Liver (tissue), 9 donors: ENCODE measurements around the gene CNTN1. TPM values are rescaled to one million over a fixed set of nuclear protein-coding genes. Genes with fewer than 3 reads are reported as not detected.

Source experiments
- DNase-seq: peaks from one replicate; pipeline ENCODE4 v3.0.0-alpha.2; 2017; ENCODE audit warnings: low spot score
- H3K27ac ChIP-seq, 2 donors: one replicate each; pipeline ENCODE4 v1.7.0; 2013; ENCODE audit warnings: inconsistent platforms in 2 of 2, low read length in 2 of 2, control low read depth in 1 of 2, low read depth in 1 of 2, mild to moderate bottlenecking in 1 of 2
- H3K27me3 ChIP-seq, 4 donors: one replicate each; pipeline versions ENCODE4 v1.6.1 to v1.7.0; 2013; ENCODE audit warnings: low read length in 3 of 4, inconsistent platforms in 1 of 4, mild to moderate bottlenecking in 1 of 4, moderate library complexity in 1 of 4; ENCODE audit not compliant: control insufficient read depth in 4 of 4, insufficient read depth in 4 of 4
- H3K36me3 ChIP-seq, 4 donors: one replicate each; pipeline versions ENCODE4 v1.6.1 to v1.7.0; 2013; ENCODE audit warnings: low read length in 3 of 4, mild to moderate bottlenecking in 3 of 4, low read depth in 1 of 4, moderate library complexity in 1 of 4; ENCODE audit not compliant: control insufficient read depth in 4 of 4, insufficient read depth in 3 of 4
- H3K4me1 ChIP-seq, 4 donors: one replicate each; pipeline versions ENCODE4 v1.6.1 to v1.7.0; 2013; ENCODE audit warnings: low read length in 3 of 4, mild to moderate bottlenecking in 3 of 4, moderate library complexity in 1 of 4; ENCODE audit not compliant: control insufficient read depth in 4 of 4, insufficient read depth in 4 of 4
- H3K4me3 ChIP-seq, 3 donors: one replicate each; pipeline versions ENCODE4 v1.6.1 to v1.7.0; 2013; ENCODE audit warnings: low read length in 3 of 3, control low read depth in 1 of 3, low read depth in 1 of 3, mild to moderate bottlenecking in 1 of 3
- H3K9ac ChIP-seq, 2 donors: one replicate each; pipeline ENCODE4 v1.7.0; 2013; ENCODE audit warnings: low read length in 2 of 2, mild to moderate bottlenecking in 2 of 2, moderate library complexity in 2 of 2, control low read depth in 1 of 2, low read depth in 1 of 2
- H3K9me3 ChIP-seq, 4 donors: one replicate each; pipeline versions ENCODE4 v1.6.1 to v1.7.0; 2013; ENCODE audit warnings: low read length in 3 of 4; ENCODE audit not compliant: control insufficient read depth in 4 of 4
- ATF3 ChIP-seq: IDR thresholded peaks from 2 replicates; pipeline ENCODE4 v1.6.1; 2016; ENCODE audit warnings: antibody characterized with exemption
- CTCF ChIP-seq: fragments of 150-350 bp; IDR thresholded peaks from 2 replicates; pipeline ENCODE4 v1.5.1; 2017; ENCODE audit warnings: improper control_type of control experiment, low read depth, low read length; ENCODE audit not compliant: missing input control
- EGR1 ChIP-seq, 2 donors: IDR thresholded peaks; 2 replicates each; pipeline ENCODE4 v1.6.1; 2016 to 2018; ENCODE audit warnings: antibody characterized with exemption in 2 of 2, low read depth in 2 of 2
- FOXA1 ChIP-seq: IDR thresholded peaks from 2 replicates; pipeline ENCODE4 v1.6.1; 2016; ENCODE audit warnings: antibody characterized with exemption
- FOXA2 ChIP-seq: IDR thresholded peaks from 2 replicates; pipeline ENCODE4 v1.6.1; 2016; ENCODE audit warnings: antibody characterized with exemption
- GABPA ChIP-seq, 2 donors: IDR thresholded peaks in 1 of 2; conservative IDR thresholded peaks in 1 of 2; 2 replicates each; pipeline ENCODE4 v1.6.1; 2016; ENCODE audit warnings: antibody characterized with exemption in 2 of 2, mild to moderate bottlenecking in 1 of 2, moderate library complexity in 1 of 2
- HNF4A ChIP-seq, 2 donors: conservative IDR thresholded peaks; 2 replicates each; pipeline ENCODE4 v1.6.1; 2016; ENCODE audit warnings: antibody characterized with exemption in 2 of 2, mild to moderate bottlenecking in 2 of 2
- HNF4G ChIP-seq: IDR thresholded peaks from 2 replicates; pipeline ENCODE4 v1.6.1; 2016; ENCODE audit warnings: antibody characterized with exemption
- JUND ChIP-seq, 2 donors: IDR thresholded peaks; 2 replicates each; pipeline ENCODE4 v1.6.1; 2016; ENCODE audit warnings: antibody characterized with exemption in 2 of 2
- MAX ChIP-seq: IDR thresholded peaks from 2 replicates; pipeline ENCODE4 v1.6.1; 2016; ENCODE audit warnings: antibody characterized with exemption
- NR2F2 ChIP-seq: IDR thresholded peaks from 2 replicates; pipeline ENCODE4 v1.6.1; 2016; ENCODE audit warnings: antibody characterized with exemption
- RAD21 ChIP-seq, 2 donors: IDR thresholded peaks; 2 replicates each; pipeline ENCODE4 v1.6.1; 2016; ENCODE audit warnings: antibody characterized with exemption in 2 of 2, mild to moderate bottlenecking in 2 of 2
- REST ChIP-seq: IDR thresholded peaks from 2 replicates; pipeline ENCODE4 v1.6.1; 2016; ENCODE audit warnings: antibody characterized with exemption, mild to moderate bottlenecking
- SP1 ChIP-seq: IDR thresholded peaks from 2 replicates; pipeline ENCODE4 v1.6.1; 2018; ENCODE audit warnings: antibody characterized with exemption, mild to moderate bottlenecking
- TAF1 ChIP-seq: conservative IDR thresholded peaks from 2 replicates; pipeline ENCODE4 v1.6.1; 2016; ENCODE audit warnings: antibody characterized with exemption, mild to moderate bottlenecking
- YY1 ChIP-seq: IDR thresholded peaks from 2 replicates; pipeline ENCODE4 v1.6.1; 2016; ENCODE audit warnings: antibody characterized with exemption, mild to moderate bottlenecking
- ZBTB33 ChIP-seq: IDR thresholded peaks from 2 replicates; pipeline ENCODE4 v1.6.1; 2016; ENCODE audit warnings: antibody characterized with exemption
- WGBS: extraction: QIAGEN DNeasy Blood & Tissue Kit; methylation state at CpG from one replicate; pipeline ENCODE4 v1.1.7; 2013; 5-methylcytosine and 5-hydroxymethylcytosine counted together
- polyA plus RNA-seq, 2 donors: library from polyadenylated mRNA; stranded (reverse) in 1 of 2; unstranded in 1 of 2; fragments of 200-250 nt in 1 of 2; fragments of >200 nt in 1 of 2; fragmentation: Nextera tagmentation in 1 of 2; extraction: Ambion mirVana in 1 of 2; gene quantifications; one replicate each; pipeline versions ENCODE4 v1.2.1 to v1.2.3, GENCODE V29; 2013 to 2015
- total RNA-seq, 2 donors: library from RNA; depleted of rRNA; stranded (reverse); fragments of >200 nt; gene quantifications; one replicate each; pipeline ENCODE4 v1.2.3, GENCODE V29; 2014
- donor health status: healthy.
- donor health status: healthy.
- donor health status: healthy.
- donor health status: healthy.
- donor health status: healthy.

The CNTN1 gene
- total and polyA plus RNA-seq, 4 donors: 0.03 to 1.2 (median 0.43) TPM

- no peak for TF ChIP-seq JUND (IDR thresholded peaks at IDR 0.05)
- TF ChIP-seq SP1: no peak
- no peak for TF ChIP-seq ATF3
- TF ChIP-seq ZBTB33: no peak
- TF ChIP-seq YY1: no peak
- TF ChIP-seq CTCF: no peak
- TF ChIP-seq HNF4A (conservative IDR thresholded peaks at IDR 0.05): no peak
- TF ChIP-seq FOXA1: no peak
- no peak for TF ChIP-seq TAF1
- no peak for TF ChIP-seq HNF4G
- TF ChIP-seq FOXA2: no peak
- no peak for TF ChIP-seq RAD21 (IDR thresholded peaks at IDR 0.05)
- WGBS: 58% methylated on average over 3 of the region's 3 CpGs
- H3K9ac ChIP-seq: no peak overlapping the region
- no peak overlapping the region for H3K27ac ChIP-seq
- H3K27me3 ChIP-seq: no peaks in the 10 kb centered on the region
- no peak overlapping the region for H3K4me3 ChIP-seq
- no peak for DNase-seq
- H3K36me3 ChIP-seq: no peaks in the 10 kb centered on the region
- H3K9me3 ChIP-seq: no peaks in the 10 kb centered on the region
- H3K4me1 ChIP-seq: no peaks in the 10 kb centered on the region
Observed at GRCh38 chr12:40889329-40889728, 197.1 kb downstream of the CNTN1 start.

- Histone ChIP-seq H3K27ac (no peak overlapping the region), H3K4me3 (no peak overlapping the region), H3K9me3 (no peaks in the 10 kb centered on the region), H3K36me3 (no peaks in the 10 kb centered on the region), H3K27me3 (no peaks in the 10 kb centered on the region), H3K9ac (no peak overlapping the region), H3K4me1 (no peaks in the 10 kb centered on the region)
- no peak for DNase-seq
- TF ChIP-seq RAD21 (IDR thresholded peaks at IDR 0.05) (no peak), ZBTB33 (no peak), CTCF (no peak), HNF4A (conservative IDR thresholded peaks at IDR 0.05) (no peak), YY1 (no peak), ATF3 (no peak), HNF4G (no peak), SP1 (no peak), FOXA1 (no peak), GABPA (IDR thresholded peaks at IDR 0.05 in 1 of 2, conservative IDR thresholded peaks at IDR 0.05 in 1 of 2) (no peak), NR2F2 (no peak), REST (no peak), MAX (no peak), EGR1 (IDR thresholded peaks at IDR 0.05; ENCODE audit: low read depth in 2 of 2) (no peak)
- WGBS: 62% methylated on average over 4 of the region's 4 CpGs
Observed at GRCh38 chr12:40892528-40892927, 200.3 kb downstream of the CNTN1 start.
